Measurements from ENCODE around the gene STPG3. TPM values are rescaled to one million over a fixed set of nuclear protein-coding genes. Genes with fewer than 3 reads are reported as not detected.

The STPG3 gene
- not detected for total RNA-seq
- polyA plus RNA-seq (2013, experiment 1 of 2) = 0.19 TPM
- 0.50 TPM for polyA plus RNA-seq (2013, experiment 2 of 2)
- 0 to 0.36 (median 0) reads per million in 172 experiments for total RNA-seq

DNA sequence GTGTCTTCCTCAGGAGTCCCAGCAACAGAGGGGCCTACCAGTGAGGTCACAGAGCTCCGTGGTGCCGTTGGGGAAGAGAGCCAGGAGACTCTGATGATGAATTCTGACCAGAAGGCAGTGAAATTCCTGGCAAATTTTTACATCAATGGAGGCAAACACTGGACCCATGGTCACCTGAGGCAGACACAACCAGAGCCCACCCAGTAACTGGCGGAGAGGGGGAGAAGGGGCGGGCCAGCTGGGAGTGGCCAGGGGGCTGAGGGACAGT lies at the start of gene STPG3:
TSS of gene STPG3 (plus strand) at position 93 of the 268 bp plus-strand sequence. CDS start at position 94, 1 bp downstream.
- no peak within 1 kb of the TSS for H3K27ac ChIP-seq (ENCODE audit: low read depth in 1 of 2, low read length in 2 of 2)
- H3K36me3 Mint-ChIP-seq (ENCODE audit: low read depth) = no peaks in the 10 kb centered on the region
- peaks cover 16% of the 10 kb centered on the region for H3K4me1 ChIP-seq (ENCODE audit: insufficient read depth, low read length)
- intact Hi-C loops (cut with DNase I, micrococcal nuclease) = no loop called here
- H3K27me3 ChIP-seq (ENCODE audit: control insufficient read depth in 1 of 2, insufficient read depth in 2 of 2, low read length in 2 of 2) = no peaks in the 10 kb centered on the region
- peaks cover 10% of the 10 kb centered on the region for H3K4me1 Mint-ChIP-seq (ENCODE audit: low read depth)
- H3K27me3 Mint-ChIP-seq = no peaks in the 10 kb centered on the region
- no peak within 1 kb of the TSS for H3K4me3 ChIP-seq (ENCODE audit: low read length)
- TF ChIP-seq, protein P1, sequence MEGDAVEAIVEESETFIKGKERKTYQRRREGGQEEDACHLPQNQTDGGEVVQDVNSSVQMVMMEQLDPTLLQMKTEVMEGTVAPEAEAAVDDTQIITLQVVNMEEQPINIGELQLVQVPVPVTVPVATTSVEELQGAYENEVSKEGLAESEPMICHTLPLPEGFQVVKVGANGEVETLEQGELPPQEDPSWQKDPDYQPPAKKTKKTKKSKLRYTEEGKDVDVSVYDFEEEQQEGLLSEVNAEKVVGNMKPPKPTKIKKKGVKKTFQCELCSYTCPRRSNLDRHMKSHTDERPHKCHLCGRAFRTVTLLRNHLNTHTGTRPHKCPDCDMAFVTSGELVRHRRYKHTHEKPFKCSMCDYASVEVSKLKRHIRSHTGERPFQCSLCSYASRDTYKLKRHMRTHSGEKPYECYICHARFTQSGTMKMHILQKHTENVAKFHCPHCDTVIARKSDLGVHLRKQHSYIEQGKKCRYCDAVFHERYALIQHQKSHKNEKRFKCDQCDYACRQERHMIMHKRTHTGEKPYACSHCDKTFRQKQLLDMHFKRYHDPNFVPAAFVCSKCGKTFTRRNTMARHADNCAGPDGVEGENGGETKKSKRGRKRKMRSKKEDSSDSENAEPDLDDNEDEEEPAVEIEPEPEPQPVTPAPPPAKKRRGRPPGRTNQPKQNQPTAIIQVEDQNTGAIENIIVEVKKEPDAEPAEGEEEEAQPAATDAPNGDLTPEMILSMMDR (IDR thresholded peaks at IDR 0.05) = no peak
- no peaks in the 10 kb centered on the region for H3K36me3 ChIP-seq (ENCODE audit: insufficient read depth, low read length)
- DNase-seq (no peak), ATAC-seq (ENCODE audit: poor library complexity) (no peak)
- H3K27ac Mint-ChIP-seq = no peak within 1 kb of the TSS
- H3K9me3 Mint-ChIP-seq = no peaks in the 10 kb centered on the region
- no peaks in the 10 kb centered on the region for H3K9me3 ChIP-seq (ENCODE audit: control insufficient read depth in 1 of 2, insufficient read depth in 1 of 2, low read length in 2 of 2)
- H3K4me3 Mint-ChIP-seq = peak within 1 kb of the TSS; percentile 68
- ChIA-PET POLR2A (interaction anchor here (0.8 kb wide), 1 partner anchor 10 kb away, joined by 3 read pairs; the partner anchor contains the start of gene TUBB4B), CTCF (no interaction called here)

DNA sequence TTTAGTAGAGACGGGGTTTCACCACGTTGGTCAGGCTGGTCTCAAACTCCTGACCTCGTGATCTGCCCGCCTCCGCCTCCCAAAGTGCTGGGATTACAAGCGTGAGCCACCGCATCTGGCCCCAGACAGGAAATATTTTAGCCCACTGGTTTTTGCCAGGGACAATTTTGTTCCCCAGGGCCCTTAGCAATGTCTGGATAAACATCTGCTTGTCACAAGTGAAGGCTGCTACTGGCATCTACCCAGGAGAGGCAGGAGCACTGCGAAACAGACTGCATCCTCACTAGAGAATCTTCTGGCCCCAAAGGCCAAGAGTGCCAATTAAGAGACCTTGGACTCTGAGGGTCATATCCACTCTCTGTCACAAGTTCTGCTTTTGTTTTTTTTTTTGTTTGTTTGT lies 48.1 kb upstream of the STPG3 start:
- H3K27ac Mint-ChIP-seq = peak overlapping the region; percentile 58
- no peak for ATAC-seq (ENCODE audit: poor library complexity)
- H3K27me3 ChIP-seq (ENCODE audit: control insufficient read depth in 1 of 2, insufficient read depth in 2 of 2, low read length in 2 of 2) = no peaks in the 10 kb centered on the region
- H3K9me3 ChIP-seq (ENCODE audit: control insufficient read depth in 1 of 2, insufficient read depth in 1 of 2, low read length in 2 of 2) = peaks cover 0 to 6% of the 10 kb centered on the region in 2 experiments
- ChIA-PET POLR2A (interaction anchor here (0.7 to 2.2 kb wide), 3 partner anchors 14 to 73 kb away, joined by 3 to 9 read pairs (median 3); partner anchors contain the start of gene SSNA1), CTCF (no interaction called here)
- peaks cover 2% of the 10 kb centered on the region for H3K36me3 ChIP-seq (ENCODE audit: insufficient read depth, low read length)
- H3K4me3 ChIP-seq (ENCODE audit: low read length) = no peak overlapping the region
- no peak for DNase-seq
- no peaks in the 10 kb centered on the region for H3K27me3 Mint-ChIP-seq
- peak overlapping the region; percentile 60 for H3K4me3 Mint-ChIP-seq
- no peaks in the 10 kb centered on the region for H3K9me3 Mint-ChIP-seq
- peaks cover 44% of the 10 kb centered on the region for H3K4me1 Mint-ChIP-seq (ENCODE audit: low read depth)
- TF ChIP-seq, protein P1 (IDR thresholded peaks at IDR 0.05) = no peak
- no peak overlapping the region for H3K27ac ChIP-seq (ENCODE audit: low read depth in 1 of 2, low read length in 2 of 2)
- peaks cover 65% of the 10 kb centered on the region for H3K4me1 ChIP-seq (ENCODE audit: insufficient read depth, low read length)
- intact Hi-C loops (cut with DNase I, micrococcal nuclease) = no loop called here
- peaks cover 13% of the 10 kb centered on the region for H3K36me3 Mint-ChIP-seq (ENCODE audit: low read depth)

DNA sequence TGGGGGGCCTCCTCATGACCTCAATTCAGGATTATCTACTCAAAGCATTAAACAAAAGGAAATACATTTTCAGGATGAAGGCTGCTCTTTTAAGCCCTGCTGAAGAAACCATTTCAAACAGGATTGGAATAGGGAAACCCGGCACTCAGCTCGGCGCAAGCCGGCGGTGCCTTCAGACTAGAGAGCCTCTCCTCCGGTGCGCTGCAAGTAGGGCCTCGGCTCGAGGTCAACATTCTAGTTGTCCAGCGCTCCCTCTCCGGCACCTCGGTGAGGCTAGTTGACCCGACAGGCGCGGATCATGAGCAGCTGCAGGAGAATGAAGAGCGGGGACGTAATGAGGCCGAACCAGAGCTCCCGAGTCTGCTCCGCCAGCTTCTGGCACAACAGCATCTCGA lies 46.4 kb upstream of the STPG3 start:
- peak overlapping the region; percentile 79 to 88 for H3K27ac ChIP-seq (ENCODE audit: low read depth in 1 of 2, low read length in 2 of 2)
- ChIA-PET POLR2A (interaction anchor here (0.8 to 4.0 kb wide), 8 partner anchors 11 to 118 kb away, joined by 3 to 22 read pairs (median 5); partner anchors contain the start of genes MAN1B1, RNF208, SSNA1 and TUBB4B), CTCF (interaction anchor here (0.6 to 1.1 kb wide), 2 partner anchors 16 to 32 kb away, joined by 3 read pairs; no protein-coding TSS in a partner anchor)
- peaks cover 5% of the 10 kb centered on the region for H3K36me3 ChIP-seq (ENCODE audit: insufficient read depth, low read length)
- H3K4me1 Mint-ChIP-seq (ENCODE audit: low read depth) = peaks cover 44% of the 10 kb centered on the region
- peaks cover 13% of the 10 kb centered on the region for H3K36me3 Mint-ChIP-seq (ENCODE audit: low read depth)
- peak overlapping the region; percentile 93 for H3K27ac Mint-ChIP-seq
- peaks cover 51% of the 10 kb centered on the region for H3K4me1 ChIP-seq (ENCODE audit: insufficient read depth, low read length)
- H3K9me3 ChIP-seq (ENCODE audit: control insufficient read depth in 1 of 2, insufficient read depth in 1 of 2, low read length in 2 of 2) = no peaks in the 10 kb centered on the region
- H3K9me3 Mint-ChIP-seq = no peaks in the 10 kb centered on the region
- DNase-seq (no peak), ATAC-seq (ENCODE audit: poor library complexity) (no peak)
- peak overlapping the region; percentile 90 for H3K4me3 ChIP-seq (ENCODE audit: low read length)
- TF ChIP-seq, protein P1 (IDR thresholded peaks at IDR 0.05) = no peak
- H3K27me3 Mint-ChIP-seq = no peaks in the 10 kb centered on the region
- no peaks in the 10 kb centered on the region for H3K27me3 ChIP-seq (ENCODE audit: control insufficient read depth in 1 of 2, insufficient read depth in 2 of 2, low read length in 2 of 2)
- peak overlapping the region; percentile 95 for H3K4me3 Mint-ChIP-seq
- intact Hi-C loops (cut with DNase I, micrococcal nuclease) = loop anchor here (1.0 kb wide), 2 partner anchors 16 to 19 kb away; partner anchors contain the start of genes ANAPC2 (in 1 of the 2) and SSNA1 (in 1 of the 2)

Measured in CD4-positive, alpha-beta T cell (primary cell).